ENCODE measurements around the gene SLC38A4.

GRCh38 chr12:46770501-46771183 is 55.2 kb downstream of the SLC38A4 start:
- no peak for TF ChIP-seq CTCF (IDR thresholded peaks at IDR 0.05)
- TF ChIP-seq POLR2A (IDR thresholded peaks at IDR 0.05): no peak
